CD14-positive monocyte (primary cell): Measurements from ENCODE around the gene ARL5B. TPM values are rescaled to one million over a fixed set of nuclear protein-coding genes. Genes with fewer than 3 reads are reported as not detected.

ENCODE experiments used
- DNase-seq, 3 donors: peaks; one replicate each; pipeline ENCODE4 v3.0.0-alpha.2; 2011 to 2022
- H2AFZ ChIP-seq: 2 replicates; pipeline ENCODE4 v1.6.0; 2012; ENCODE audit warnings: mild to moderate bottlenecking, low read depth, low read length, inconsistent platforms; ENCODE audit not compliant: insufficient read depth, poor library complexity, severe bottlenecking
- H3K27ac ChIP-seq, 2 donors: 1 replicate in 1 of 2; 2 replicates in 1 of 2; pipeline ENCODE4 v1.5.1; 2012 to 2013; ENCODE audit warnings: low read length in 2 of 2, control low read depth in 1 of 2, inconsistent platforms in 1 of 2, low read depth in 1 of 2, mild to moderate bottlenecking in 1 of 2
- H3K27me3 ChIP-seq, 2 donors: one replicate each; pipeline versions ENCODE4 v1.6.0 to v1.6.1; 2011 to 2013; ENCODE audit warnings: low read length in 2 of 2; ENCODE audit not compliant: control insufficient read depth in 2 of 2, insufficient read depth in 2 of 2
- H3K36me3 ChIP-seq, 2 donors: replicated peaks in 1 of 2; 1 replicate in 1 of 2; 2 replicates in 1 of 2; pipeline versions ENCODE4 v1.5.1 to v1.6.1; 2012 to 2013; ENCODE audit warnings: low read length in 2 of 2, control low read depth in 1 of 2, inconsistent platforms in 1 of 2, mild to moderate bottlenecking in 1 of 2; ENCODE audit not compliant: insufficient read depth in 2 of 2, control insufficient read depth in 1 of 2
- H3K4me1 ChIP-seq, 2 donors: 1 replicate in 1 of 2; 2 replicates in 1 of 2; pipeline versions ENCODE4 v1.5.1 to v1.6.1; 2012 to 2013; ENCODE audit warnings: low read length in 2 of 2, control low read depth in 1 of 2, inconsistent platforms in 1 of 2, mild to moderate bottlenecking in 1 of 2, moderate library complexity in 1 of 2; ENCODE audit not compliant: insufficient read depth in 2 of 2, control insufficient read depth in 1 of 2
- H3K4me2 ChIP-seq: replicated peaks from 2 replicates; pipeline ENCODE3; 2012; ENCODE audit warnings: low read length, moderate library complexity, mild to moderate bottlenecking; ENCODE audit not compliant: poor library complexity, severe bottlenecking; ENCODE audit errors: extremely low read depth
- H3K4me3 ChIP-seq, 3 experiments: fragments of 200-600 bp in 1 of 3; sonication (generic) in 1 of 3; replicated peaks in 1 of 3; 1 replicate in 2 of 3; 2 replicates in 1 of 3; pipeline ENCODE4 v1.5.1; 2011 to 2013; ENCODE audit warnings: low read length in 3 of 3, mild to moderate bottlenecking in 3 of 3, control low read depth in 2 of 3, low read depth in 2 of 3, inconsistent platforms in 1 of 3, moderate library complexity in 1 of 3
- H3K79me2 ChIP-seq: 2 replicates; pipeline ENCODE4 v1.6.0; 2012; ENCODE audit warnings: mild to moderate bottlenecking, control low read depth, inconsistent platforms, low read length, moderate library complexity; ENCODE audit not compliant: insufficient read depth
- H3K9ac ChIP-seq: 2 replicates; pipeline ENCODE4 v1.6.0; 2017; ENCODE audit warnings: low read length, mild to moderate bottlenecking; ENCODE audit not compliant: insufficient read depth, poor library complexity, severe bottlenecking
- H3K9me3 ChIP-seq, 2 donors: replicated peaks in 1 of 2; 1 replicate in 1 of 2; 2 replicates in 1 of 2; pipeline versions ENCODE4 v1.5.1 to v1.6.1; 2012 to 2013; ENCODE audit warnings: low read length in 2 of 2, control low read depth in 1 of 2; ENCODE audit not compliant: control insufficient read depth in 1 of 2, insufficient read depth in 1 of 2
- H4K20me1 ChIP-seq: 2 replicates; pipeline ENCODE4 v1.6.0; 2012; ENCODE audit warnings: mild to moderate bottlenecking, low read length, control low read depth, moderate library complexity; ENCODE audit not compliant: insufficient read depth
- H3K27ac Mint-ChIP-seq, 7 donors: one replicate each; pipeline ENCODE4 v1.8.0; 2020; ENCODE audit warnings: mild to moderate bottlenecking in 7 of 7, mixed read lengths in 7 of 7, moderate library complexity in 6 of 7, inconsistent platforms in 2 of 7
- H3K27me3 Mint-ChIP-seq, 3 donors: one replicate each; pipeline ENCODE4 v1.8.0; 2021 to 2022; ENCODE audit warnings: low read depth in 3 of 3, mild to moderate bottlenecking in 3 of 3, mixed read lengths in 3 of 3, moderate library complexity in 3 of 3, inconsistent platforms in 1 of 3
- H3K36me3 Mint-ChIP-seq, 2 donors: one replicate each; pipeline ENCODE4 v1.8.0; 2020; ENCODE audit warnings: mixed read lengths in 2 of 2, inconsistent platforms in 1 of 2, mild to moderate bottlenecking in 1 of 2
- H3K4me1 Mint-ChIP-seq: one replicate; pipeline ENCODE4 v1.8.0; 2020; ENCODE audit warnings: mild to moderate bottlenecking, mixed read lengths
- H3K4me3 Mint-ChIP-seq, 2 donors: one replicate each; pipeline ENCODE4 v1.8.0; 2020; ENCODE audit warnings: mild to moderate bottlenecking in 2 of 2, mixed read lengths in 2 of 2, moderate library complexity in 1 of 2
- H3K9me3 Mint-ChIP-seq, 7 donors: one replicate each; pipeline ENCODE4 v1.8.0; 2020 to 2022; ENCODE audit warnings: mixed read lengths in 7 of 7, mild to moderate bottlenecking in 6 of 7, moderate library complexity in 6 of 7, inconsistent platforms in 2 of 7
- CTCF ChIP-seq: fragments of 200-600 bp; IDR thresholded peaks from one replicate; pipeline ENCODE4 v1.8.0; 2022; ENCODE audit warnings: antibody characterized with exemption, mild to moderate bottlenecking
- WGBS: methylation state at CpG from one replicate; pipeline ENCODE4 v1.1.5; 2013; ENCODE audit warnings: missing lambda C conversion rate; ENCODE audit not compliant: insufficient coverage; 5-methylcytosine and 5-hydroxymethylcytosine counted together
- intact Hi-C, 2 donors: fragments of 100-400 bp; cut with micrococcal nuclease; formaldehyde crosslinking; loops; one replicate each; pipeline versions ENCODE4 v1.15.0 to v1.15.1; 2023
- polyA plus RNA-seq, 3 donors: library from polyadenylated mRNA; depleted of rRNA in 1 of 3; unstranded in 2 of 3; stranded (reverse) in 1 of 3; fragments of 300-500 nt in 2 of 3; fragments of >200 nt in 1 of 3; fragmentation: Illumina TruSeq in 2 of 3; gene quantifications; 1 replicate in 2 of 3; 2 replicates in 1 of 3; pipeline ENCODE4 v1.2.3, GENCODE V29; 2012 to 2021

ARL5B gene
- polyA plus RNA-seq, 3 donors: 1.3 to 14.4 (median 1.4) TPM

GRCh38 chr10:18684416-18684815 is 25.2 kb downstream of the ARL5B start:
- no peak overlapping the region for H3K4me3 ChIP-seq
- TF ChIP-seq CTCF: no peak
- no peak overlapping the region for H3K4me2 ChIP-seq
- no peak overlapping the region for H2AFZ ChIP-seq
- H3K36me3 ChIP-seq: no peaks in the 10 kb centered on the region
- DNase-seq: no peak
- Mint-ChIP-seq H3K36me3 (peaks cover 7 to 15% of the 10 kb centered on the region in 2 donors), H3K27ac (peak overlapping the region in 1 of 7 donors; percentile 64), H3K27me3 (peaks cover 0 to 4% (median 3%) of the 10 kb centered on the region in 3 donors), H3K4me3 (no peak overlapping the region), H3K4me1 (peaks cover 3% of the 10 kb centered on the region), H3K9me3 (no peaks in the 10 kb centered on the region)
- H4K20me1 ChIP-seq: no peaks in the 10 kb centered on the region
- H3K9me3 ChIP-seq: no peaks in the 10 kb centered on the region
- WGBS: no CpG with 5 or more reads among the region's 1 CpG
- H3K79me2 ChIP-seq: no peaks in the 10 kb centered on the region
- intact Hi-C loops: no loop called here
- no peaks in the 10 kb centered on the region for H3K4me1 ChIP-seq
- no peaks in the 10 kb centered on the region for H3K27me3 ChIP-seq
- H3K27ac ChIP-seq: no peak overlapping the region
- H3K9ac ChIP-seq: no peak overlapping the region

DNA sequence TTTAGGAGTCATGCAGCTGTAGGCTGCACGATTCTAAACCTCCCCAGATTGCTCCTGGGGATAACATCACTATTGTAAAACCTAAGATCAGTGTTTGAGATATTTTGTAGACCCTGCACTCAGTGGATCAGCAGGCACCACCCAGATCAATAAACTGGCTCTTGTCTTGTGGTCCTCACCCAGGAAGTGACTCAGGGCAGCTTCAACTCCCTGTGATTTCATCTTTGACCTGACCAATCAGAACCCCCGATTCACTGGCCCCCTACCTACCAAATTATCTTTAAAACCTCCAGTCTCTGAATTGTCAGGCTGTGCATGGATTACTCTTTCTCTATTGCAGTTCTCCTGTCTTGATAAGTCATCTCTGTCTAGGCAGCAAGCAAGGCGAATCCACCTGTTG is 25.7 kb downstream of the ARL5B start:
- Histone ChIP-seq H3K4me1 (no peaks in the 10 kb centered on the region), H2AFZ (no peak overlapping the region), H3K9me3 (no peaks in the 10 kb centered on the region), H3K79me2 (no peaks in the 10 kb centered on the region), H3K27me3 (no peaks in the 10 kb centered on the region), H3K9ac (no peak overlapping the region), H3K27ac (no peak overlapping the region), H4K20me1 (no peaks in the 10 kb centered on the region), H3K4me2 (no peak overlapping the region), H3K4me3 (no peak overlapping the region), H3K36me3 (no peaks in the 10 kb centered on the region)
- Mint-ChIP-seq H3K4me3 (no peak overlapping the region), H3K4me1 (peaks cover 3% of the 10 kb centered on the region), H3K27me3 (peaks cover 0 to 4% (median 3%) of the 10 kb centered on the region in 3 donors), H3K9me3 (no peaks in the 10 kb centered on the region), H3K36me3 (peaks cover 7 to 15% of the 10 kb centered on the region in 2 donors), H3K27ac (no peak overlapping the region)
- intact Hi-C loops: no loop called here
- peak in 1 of 3 donors; percentile 17 for DNase-seq
- TF ChIP-seq CTCF: no peak
- no CpG with 5 or more reads among the region's 3 CpGs for WGBS
